NOMO-1 treated with DMSO at 0.1 percent for 48 hours (cell line): ENCODE results near the gene ZDHHC14.
"Not testable (repeated sequence)": the region's sequence is repeated elsewhere in the genome, so short reads cannot be mapped to it uniquely, and the experiment has no call there.

Source experiments
- DNase-seq: peaks from one replicate; lab custom pipeline; 2025; ENCODE audit not compliant: unreplicated experiment; lab: John Stamatoyannopoulos, UW

ZDHHC14 gene

DNA sequence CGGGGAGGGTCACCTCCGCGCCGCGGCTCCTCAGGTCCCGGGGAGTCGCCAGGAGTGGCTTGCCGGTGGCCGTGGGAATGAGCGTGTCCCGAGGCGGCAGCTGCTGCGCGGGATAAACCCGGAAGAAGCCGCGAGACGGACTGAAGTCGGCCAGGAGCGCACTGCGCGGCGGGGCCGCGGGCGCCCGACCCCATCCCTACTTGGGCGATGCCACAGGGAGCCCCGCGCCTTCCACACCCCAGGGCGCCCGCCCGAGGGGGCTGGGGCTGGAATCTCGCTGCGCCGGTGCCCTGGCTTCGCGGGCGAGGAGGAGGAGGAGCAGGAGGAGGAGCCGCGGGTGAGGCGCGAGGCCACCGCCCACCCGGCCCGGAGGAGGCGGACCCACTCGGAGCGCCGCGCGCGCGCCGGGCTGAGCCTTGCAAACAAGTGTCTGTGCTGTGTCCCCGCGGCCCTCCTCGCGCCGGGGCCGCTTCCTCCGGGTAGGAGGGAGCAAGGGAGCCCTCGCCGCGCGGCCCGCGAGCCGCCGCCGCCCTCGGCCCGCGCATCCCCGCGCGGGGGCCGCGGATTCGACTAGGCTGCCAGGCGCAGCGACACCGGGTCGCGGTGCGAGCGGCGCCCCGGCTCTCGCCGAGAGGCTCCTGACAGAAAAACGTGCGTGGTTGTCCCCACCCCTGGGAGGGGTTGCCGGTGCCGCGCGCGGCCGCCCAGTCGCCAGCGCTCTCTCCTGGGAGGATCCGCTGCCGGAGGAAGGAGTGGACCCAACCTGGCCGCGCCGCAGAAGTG, at the start of gene ZDHHC14:
Gene ZDHHC14, plus strand, starts transcription at position 412 of the 783 bp plus-strand sequence.
- peak; percentile 74 for DNase-seq

DNA sequence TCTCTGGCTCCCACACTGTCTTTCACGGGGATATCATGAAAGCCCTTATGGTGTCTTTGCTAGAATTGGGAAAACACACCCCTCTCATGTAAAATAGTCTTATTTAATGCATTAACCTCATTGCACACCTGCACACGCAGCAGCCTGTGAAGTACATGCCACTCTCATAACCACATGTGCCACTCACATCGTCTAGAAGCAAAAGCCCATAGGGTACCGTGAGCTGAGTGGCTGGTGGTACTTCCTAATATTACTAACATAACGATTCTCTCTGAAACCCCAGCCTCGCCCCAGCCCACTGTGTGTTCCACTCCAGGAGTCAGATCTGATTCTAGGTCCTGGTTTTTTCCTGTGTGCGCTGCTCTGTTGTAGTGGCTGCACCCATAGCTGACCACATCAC, 48.2 kb upstream of the ZDHHC14 start:
- no peak for DNase-seq

DNA sequence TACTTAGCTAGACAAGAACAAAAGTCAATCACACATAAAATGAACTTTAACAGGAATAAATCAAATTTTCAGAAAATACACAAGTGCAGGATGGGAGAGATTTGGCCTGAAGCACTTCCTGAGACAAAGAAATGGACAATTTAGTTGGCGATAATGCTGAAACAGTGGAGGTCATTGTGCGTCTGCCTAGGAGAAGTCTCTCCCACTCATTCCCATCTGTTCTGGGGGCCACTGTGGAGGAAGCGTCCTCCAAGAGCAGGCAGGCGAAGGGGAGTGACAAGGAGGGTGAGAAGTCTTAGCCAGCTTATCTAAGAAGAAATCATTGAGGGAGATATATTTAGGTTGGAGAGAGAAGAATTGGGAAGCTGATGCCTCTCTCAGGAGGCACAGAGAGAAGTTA, 47.5 kb upstream of the ZDHHC14 start:
- DNase-seq, result no peak

DNA sequence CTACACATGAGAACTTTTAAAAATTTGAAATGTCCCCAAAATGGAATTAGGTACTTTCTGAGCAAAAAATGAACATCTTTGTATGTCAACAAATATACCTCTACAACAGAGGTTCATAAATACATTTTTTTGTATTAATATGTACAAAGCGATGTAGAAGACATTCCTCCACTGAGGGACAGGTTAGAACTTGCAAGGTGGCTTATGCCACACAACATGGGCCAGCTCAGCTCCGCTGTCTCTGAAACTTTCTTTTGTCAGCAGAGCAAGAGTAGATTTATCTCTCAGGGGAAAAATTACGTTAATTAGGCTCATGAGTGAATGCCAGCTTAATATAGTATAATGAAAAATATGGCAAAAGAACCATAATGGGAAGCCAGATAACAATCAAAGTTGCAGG, 47.0 kb upstream of the ZDHHC14 start:
- no peak for DNase-seq

DNA sequence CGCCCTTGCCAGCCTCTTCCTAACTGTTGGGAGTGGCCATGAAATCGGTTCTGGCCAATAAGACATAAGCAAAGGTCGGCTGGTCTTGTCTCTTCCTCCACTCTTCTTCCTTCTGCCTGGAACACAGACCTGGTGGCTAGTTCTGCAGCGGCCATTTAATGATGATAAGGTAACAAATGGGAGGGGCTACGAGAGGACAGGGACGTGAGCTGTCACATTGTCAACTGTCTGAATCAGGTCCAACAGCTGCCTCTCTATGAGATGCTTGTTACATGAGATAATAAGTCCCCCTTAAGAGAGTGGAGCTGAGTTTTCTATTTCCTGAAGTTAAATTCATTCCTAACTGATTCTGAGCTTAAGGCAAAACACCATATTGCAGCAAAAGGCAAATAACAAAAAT, 45.2 kb upstream of the ZDHHC14 start:
- no peak for DNase-seq

DNA sequence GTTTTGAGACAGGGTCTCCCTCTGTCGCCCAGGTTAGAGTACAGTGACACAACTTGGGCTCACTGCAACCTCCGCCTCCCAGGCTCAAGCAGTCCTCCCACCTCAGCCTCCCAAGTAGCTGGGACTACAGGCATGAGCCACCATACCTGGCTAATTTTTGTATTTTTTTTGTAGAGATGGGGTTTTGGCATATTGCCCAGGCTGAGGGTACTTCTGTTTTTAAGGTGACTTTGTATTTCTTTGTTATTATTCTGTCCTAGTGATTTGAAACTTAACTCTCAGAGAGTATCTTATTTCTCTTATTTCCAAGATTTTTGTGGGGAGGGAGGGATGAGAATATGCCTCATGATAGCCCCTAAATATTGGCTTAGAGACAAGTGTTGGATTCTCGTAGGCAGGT, 43.7 kb upstream of the ZDHHC14 start:
- DNase-seq, result not testable (repeated sequence)

DNA sequence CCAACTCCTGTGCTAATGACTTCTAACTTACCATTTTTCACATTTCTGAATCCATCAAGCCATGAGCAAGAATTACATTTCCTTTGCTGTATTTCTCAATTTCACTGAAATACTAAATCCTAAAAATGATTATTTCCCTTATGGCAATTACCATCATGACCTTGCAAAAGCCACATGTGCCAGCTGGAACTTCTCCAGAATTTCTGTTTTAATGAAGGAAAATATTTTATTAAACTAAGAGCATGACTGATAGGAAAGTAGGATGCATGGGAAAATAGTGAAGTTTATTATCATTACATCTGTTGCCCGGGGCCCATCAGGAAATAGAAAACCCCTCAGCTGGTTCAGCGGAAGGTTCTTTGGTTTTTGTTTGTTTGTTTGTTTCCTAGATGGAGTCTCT, 43.2 kb upstream of the ZDHHC14 start:
- DNase-seq, result no peak

DNA sequence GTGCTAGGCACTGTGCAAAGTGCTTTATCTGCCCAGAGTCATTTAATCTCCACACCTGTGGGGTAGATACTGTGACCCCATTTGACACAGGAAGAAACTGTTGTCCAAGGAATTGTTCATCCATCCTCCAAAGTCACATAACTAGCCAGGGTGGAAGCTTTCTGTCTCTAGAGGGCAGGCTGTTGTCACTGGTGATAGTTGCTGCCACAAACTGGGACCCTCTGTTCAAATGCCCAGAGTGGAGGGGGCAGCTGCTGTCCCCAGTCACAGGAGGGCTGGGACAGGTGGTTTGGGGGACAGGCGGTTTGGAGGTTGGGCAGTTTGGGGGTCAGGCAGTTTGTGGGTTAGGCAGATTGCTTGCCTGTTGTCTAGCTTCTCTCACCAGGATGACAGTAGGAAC, 41.6 kb upstream of the ZDHHC14 start:
- no peak for DNase-seq

DNA sequence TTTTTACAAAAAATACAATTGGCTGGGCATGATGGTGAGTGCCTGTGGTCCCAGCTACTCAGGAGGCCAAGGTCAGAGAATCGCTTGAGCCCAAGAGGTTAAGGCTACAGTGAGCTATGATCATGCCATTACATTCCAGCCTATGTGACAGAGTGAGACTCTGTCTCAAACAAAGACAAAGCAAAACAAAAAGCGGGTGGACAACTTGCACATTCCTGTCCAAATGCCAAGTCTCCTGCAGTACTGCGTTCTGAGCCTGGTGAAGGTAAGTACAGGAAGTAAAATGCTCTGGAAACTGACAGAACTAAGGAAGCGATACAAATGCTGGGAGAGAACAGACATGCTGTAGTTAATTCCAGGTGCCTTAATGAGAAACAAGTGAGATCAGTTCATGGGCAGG, 37.3 kb upstream of the ZDHHC14 start:
- no peak for DNase-seq

DNA sequence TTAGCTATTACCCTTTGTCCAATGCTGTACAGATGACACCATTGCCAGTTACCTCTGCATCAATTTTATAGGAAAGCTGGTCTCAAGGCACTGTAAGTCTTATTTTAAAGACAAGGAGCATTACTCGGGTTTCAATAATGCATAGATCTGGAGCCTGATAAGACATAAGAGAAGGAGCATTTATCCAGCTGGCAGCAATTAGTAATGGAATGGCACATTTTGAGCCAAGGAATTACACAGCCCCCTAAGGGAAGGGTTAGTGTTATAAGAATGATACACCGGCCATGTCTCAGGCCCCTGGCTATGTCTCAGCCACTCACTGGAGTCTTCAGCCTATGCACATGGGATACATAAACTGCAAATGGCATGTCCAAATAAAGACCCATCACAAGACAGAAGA, 34.6 kb upstream of the ZDHHC14 start:
- DNase-seq, result no peak

DNA sequence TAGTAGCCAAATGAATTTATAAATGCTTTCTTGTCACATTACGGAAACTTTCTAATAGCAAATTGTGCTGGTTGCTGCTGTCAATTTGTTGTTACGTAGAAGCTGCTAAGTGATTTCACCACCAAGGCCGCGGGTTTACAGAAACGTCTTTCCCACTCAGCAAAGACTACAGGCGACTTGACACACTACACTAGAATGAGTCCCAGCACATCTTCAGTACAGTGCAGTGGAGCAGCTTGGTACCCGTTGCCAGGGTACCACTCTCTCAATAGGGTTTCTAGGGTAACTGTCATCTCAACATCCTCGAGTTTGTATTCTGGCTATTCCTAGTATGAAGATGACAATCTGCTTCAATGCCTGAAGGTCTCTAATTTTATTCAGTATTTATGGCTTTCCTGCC, 22.7 kb upstream of the ZDHHC14 start:
- no peak for DNase-seq

DNA sequence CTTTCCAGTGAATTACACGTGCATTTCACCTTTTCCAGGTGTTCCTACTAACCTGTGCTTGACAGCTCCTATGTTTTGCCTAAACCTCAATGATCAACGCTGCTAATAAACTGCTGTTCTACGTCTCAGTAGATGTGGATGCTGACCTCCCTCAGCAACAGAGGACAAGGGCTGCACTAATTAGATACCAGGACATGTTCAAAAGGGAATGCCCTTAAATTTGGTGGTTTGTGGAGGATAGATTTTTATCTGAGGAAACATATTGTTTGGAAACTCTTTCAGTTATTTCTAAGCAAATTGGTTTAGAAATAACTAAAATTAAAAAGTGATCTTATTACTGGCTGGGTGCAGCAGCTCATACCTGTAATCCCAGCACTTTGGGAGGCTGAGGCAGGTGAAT, 19.1 kb upstream of the ZDHHC14 start:
- DNase-seq, result no peak

DNA sequence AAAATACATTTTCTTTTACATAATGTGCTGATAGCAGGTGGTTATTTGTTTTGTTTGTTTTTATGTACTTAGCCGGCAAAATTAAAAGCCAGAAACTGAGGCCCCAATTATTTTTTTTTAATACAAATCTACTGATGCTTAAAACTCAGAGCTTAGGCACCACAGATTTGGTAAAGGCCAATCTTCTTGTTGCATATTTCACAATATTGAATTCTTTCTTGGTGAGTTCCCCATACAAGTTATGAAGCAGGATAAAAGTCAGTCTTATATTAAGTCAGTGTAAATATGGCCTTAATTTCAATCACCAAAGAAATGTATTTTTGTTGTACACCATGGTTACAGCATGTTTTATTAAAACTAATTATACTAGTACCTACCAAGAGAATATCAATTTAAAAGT, 16.3 kb upstream of the ZDHHC14 start:
- no peak for DNase-seq

DNA sequence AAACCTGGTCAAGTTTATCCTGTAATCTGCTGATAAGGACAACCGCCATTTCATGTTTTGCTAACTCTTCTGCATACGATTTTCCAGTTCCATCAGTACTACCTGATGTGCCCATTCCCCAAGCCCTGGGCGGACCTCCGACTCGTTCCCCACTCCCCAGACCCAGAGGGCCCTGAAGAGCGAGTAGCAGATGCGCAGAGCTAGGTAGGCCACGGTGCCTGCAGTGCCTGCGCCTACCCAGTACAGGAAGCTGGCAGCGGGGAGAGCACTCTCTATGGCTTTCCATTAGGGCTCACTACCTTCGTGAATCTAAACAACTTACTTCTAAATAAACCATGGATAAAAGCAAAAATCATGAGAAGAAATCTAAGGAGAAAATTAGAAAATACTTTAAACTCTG, 14.3 kb upstream of the ZDHHC14 start:
- DNase-seq, result no peak

DNA sequence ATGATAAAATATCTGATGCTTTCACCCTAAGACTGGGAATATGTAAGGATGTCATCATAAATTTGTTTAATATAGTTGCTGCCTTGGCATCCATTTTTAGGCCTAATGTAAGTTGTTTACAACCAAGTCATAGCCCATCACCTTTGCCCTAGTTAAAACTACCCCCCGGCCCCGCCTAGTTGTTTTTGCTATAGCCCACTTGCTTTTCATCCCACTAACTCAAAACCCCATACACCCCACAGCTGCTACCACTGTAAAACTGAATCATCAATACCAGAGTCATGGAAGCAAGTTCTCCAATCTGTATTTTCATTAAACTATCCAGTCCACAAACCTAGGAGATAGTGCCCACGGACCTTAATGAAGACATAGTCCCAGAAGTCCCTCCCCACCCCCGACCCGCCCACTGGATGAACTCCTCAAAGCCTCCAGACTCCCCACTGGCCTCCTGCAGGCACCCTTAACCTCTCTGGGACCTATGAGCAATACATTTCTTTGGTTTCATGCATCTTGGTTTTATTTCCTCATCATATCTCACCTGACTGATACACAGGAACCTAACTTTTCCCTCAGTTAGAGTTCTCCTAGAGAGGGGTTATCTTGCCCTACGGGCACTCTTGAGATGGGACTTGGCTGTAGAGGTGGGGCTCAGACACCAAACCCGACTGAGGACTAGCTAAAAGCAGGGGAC, 12.5 kb upstream of the ZDHHC14 start:
- no peak for DNase-seq

DNA sequence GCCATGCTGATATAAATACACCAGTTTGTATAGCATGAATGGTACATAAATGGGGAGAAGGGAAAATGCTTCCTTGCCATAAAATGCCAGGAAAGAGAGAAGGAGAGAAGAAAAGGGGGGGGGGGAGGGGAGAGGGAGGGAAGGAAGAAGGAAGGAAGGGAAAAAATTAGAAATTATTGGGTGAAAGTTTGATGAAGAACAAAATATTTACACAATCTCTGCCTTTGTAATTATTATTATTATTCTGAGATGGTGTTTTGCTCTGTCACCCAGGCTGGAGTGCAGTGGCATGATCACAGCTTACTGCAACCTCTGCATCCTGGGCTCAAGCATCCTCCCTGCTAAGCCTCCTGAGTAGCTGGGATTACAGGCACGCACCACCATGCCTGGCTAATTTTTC, 10.2 kb upstream of the ZDHHC14 start:
- DNase-seq, result no peak

DNA sequence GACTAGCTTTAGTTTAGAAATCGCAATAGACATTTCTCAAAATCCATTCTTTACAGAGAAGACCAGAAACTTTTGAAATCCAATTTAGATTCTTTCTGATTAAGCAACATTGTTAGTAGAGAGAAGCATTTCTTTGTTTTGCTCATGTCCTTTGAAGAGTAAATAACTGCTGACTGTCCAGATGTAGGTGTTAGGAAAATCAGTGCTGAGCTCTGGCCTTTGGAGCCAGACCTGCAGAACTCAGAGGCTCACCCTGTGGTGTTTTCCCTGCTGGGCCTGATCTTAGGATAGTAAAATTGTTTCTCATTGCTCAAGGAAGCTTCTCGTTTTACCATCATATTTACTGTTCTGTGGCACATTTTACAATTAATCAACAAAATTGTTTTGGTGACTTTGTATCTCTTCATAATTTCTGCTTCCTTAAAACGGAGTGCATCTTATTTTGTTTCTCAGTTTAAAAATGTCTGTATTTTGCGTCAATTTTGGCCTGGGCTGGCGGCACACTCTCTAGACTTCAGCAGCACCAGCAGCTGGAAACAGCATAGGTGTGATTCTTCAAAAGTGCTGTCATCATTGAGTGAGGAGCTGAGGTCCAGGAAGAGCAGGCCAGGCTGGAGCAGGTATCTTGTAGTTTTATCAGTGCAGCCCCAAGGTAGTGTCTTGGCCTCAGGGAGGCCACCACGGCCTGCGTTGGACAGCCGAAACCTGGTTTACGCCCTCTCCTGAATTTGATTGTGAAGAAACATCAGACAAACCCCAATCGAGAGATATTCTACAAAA, 8.3 kb upstream of the ZDHHC14 start:
- DNase-seq, result no peak

DNA sequence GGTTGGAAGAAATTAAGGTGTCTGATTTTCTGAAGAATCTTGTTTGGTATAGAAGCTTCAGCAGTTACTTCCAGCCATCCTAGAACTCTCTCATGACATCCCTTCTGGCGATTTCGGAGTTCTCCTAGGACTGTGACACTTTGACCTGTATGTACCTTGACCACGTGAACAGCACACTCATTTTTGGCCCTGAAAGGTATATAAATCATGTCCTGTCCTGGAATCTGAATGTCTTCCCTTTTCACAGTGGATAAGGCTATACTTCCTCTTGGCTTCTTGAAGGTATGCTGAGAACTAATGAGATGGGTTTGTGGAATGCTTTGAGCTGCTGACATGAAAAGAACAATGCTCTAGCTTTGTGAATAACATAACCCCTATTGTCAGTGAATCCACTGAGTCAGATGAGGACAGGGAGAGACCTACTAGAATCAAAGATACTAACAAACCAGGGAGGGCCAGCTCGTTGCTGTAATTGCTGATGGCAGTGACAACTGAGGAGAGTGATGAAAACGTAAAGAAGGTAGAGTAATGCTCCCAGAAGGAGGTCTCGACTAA, 6.0 kb upstream of the ZDHHC14 start:
- DNase-seq, result no peak

DNA sequence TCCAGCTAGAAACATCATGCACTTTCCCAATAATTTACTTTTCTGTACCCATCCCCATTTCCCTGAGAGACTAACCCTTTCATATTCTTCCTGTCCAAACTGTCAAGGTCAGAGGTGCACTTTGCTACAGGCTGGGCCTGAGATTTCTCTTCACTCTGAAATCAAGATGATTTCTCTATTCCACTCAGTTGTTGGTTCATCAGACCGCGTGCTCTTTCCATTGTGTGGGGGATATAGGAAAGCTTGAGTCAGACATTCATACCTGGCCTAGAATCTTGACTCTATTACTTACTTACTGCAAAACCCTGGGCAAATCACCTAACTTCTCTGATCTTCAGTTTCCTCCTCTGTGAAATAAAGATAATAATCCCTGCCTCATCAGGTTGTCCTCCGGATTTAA, 4.7 kb upstream of the ZDHHC14 start:
- no peak for DNase-seq

DNA sequence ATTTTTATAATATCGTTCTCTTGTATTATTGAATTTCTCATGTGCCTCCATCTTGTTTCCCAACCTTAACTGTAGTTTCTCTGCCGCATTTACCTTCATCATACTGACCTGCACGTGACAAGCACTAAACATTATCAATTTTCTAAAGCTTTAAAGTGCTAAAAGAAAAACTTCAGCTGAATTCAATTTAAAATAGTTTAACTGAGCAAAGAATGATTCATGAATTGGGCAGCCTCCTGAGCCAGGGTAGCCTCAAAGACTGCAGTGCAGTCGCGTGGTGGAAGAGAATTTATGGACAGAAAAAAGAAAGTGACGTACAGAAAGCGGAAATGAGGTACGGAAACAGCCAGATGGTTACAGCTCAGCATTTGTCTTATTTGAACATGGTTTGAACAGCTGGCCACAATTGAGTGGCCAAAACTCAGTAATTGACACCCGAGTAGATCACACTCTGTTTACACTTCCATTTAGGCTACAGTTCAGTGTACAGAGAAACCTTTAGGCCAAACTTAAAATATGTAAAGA, 4.2 kb upstream of the ZDHHC14 start:
- peak; percentile 24 for DNase-seq

DNA sequence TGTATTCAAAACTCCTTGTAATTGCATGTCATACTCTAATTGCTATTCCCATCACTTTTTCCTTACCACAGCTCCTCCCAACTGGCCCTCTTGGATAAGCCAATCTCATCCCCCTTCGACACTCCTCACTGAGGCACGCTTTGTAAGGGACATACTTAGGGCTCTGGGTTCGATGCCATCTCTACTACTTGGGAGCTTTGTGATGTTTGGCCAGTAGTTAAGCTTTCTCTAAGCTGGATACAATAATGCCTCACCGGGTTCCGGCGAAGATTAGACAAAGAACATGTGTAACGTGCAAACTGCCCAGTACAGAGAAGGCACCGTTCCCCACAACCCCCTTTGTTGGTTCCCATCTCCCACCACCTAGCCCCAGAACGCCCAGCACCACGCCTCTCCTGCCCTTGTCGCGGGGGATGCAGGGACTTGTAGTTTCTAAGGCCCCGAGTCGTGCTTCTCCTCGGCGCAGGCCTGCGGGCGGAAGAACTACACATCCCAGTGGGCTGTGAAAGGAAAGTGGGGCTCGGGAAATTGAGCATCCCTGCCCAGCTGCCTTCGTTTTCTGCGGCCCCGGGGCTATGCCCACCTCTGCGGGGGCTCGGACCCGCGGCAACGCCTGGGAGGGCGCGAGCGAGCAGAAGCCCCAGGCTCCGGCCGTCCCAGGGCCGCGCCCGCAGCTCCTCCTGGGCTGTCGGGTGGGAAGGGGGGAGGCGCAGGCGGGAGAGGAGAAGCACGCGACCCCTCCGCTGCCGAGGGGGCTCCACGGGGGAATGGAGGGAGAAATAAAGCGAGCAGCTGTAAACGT, 1.1 kb upstream of the ZDHHC14 start:
- DNase-seq, result peak; percentile 90
